B cell (primary cell): Measurements from ENCODE around the gene APPBP2. TPM values are rescaled to one million over a fixed set of nuclear protein-coding genes. Genes with fewer than 3 reads are reported as not detected.

Source experiments
- ATAC-seq: fragments of 200-7000 bp; cut with Tn5 transposase; one replicate; pipeline ENCODE4 v1.10.0; 2021; ENCODE audit warnings: low read depth, mild to moderate bottlenecking, moderate number of reproducible peaks, moderate library complexity
- CTCF ChIA-PET: fragments of 350-600 bp; sonication (Branson Sonifier 250); formaldehyde crosslinking; loops from one replicate; lab custom pipeline; 2021; ENCODE audit warnings: antibody characterized with exemption, inconsistent platforms; lab: Charles Lee
- POLR2A ChIA-PET: fragments of 350-600 bp; sonication (Branson Sonifier 250); formaldehyde crosslinking; loops from one replicate; lab custom pipeline; 2021; ENCODE audit warnings: antibody characterized with exemption; lab: Charles Lee
- DNase-seq: peaks from one replicate; pipeline ENCODE4 v3.0.0; 2013
- H2AFZ ChIP-seq: 2 replicates; pipeline ENCODE4 v1.6.1; 2012; ENCODE audit warnings: mild to moderate bottlenecking, low read depth, low read length; ENCODE audit not compliant: insufficient read depth, poor library complexity, severe bottlenecking
- H3K27ac ChIP-seq, 2 donors: 1 replicate in 1 of 2; 2 replicates in 1 of 2; pipeline ENCODE4 v1.5.1; 2012 to 2013; ENCODE audit warnings: low read length in 2 of 2, mild to moderate bottlenecking in 2 of 2, moderate library complexity in 1 of 2
- H3K27me3 ChIP-seq, 4 experiments: fragments of 200-600 bp in 1 of 4; sonication (generic) in 1 of 4; replicated peaks in 1 of 4; 1 replicate in 2 of 4; 2 replicates in 2 of 4; pipeline versions ENCODE4 v1.6.1 to v1.7.0; 2013 to 2016; ENCODE audit warnings: low read length in 3 of 4, mild to moderate bottlenecking in 2 of 4, mixed read lengths in 1 of 4, moderate library complexity in 1 of 4; ENCODE audit not compliant: insufficient read depth in 4 of 4, control insufficient read depth in 3 of 4; ENCODE audit errors: control extremely low read depth in 1 of 4
- H3K36me3 ChIP-seq, 2 experiments: replicated peaks in 1 of 2; 1 replicate in 1 of 2; 2 replicates in 1 of 2; pipeline versions ENCODE4 v1.6.1 to v1.7.1; 2013; ENCODE audit warnings: low read length in 1 of 2; ENCODE audit not compliant: insufficient read depth in 2 of 2, control insufficient read depth in 1 of 2; ENCODE audit errors: control extremely low read depth in 1 of 2, extremely low read depth in 1 of 2
- H3K4me1 ChIP-seq, 2 donors: fragments of 200-600 bp in 1 of 2; sonication (generic) in 1 of 2; 1 replicate in 1 of 2; 2 replicates in 1 of 2; pipeline versions ENCODE4 v1.5.1 to v1.6.1; 2013 to 2017; ENCODE audit warnings: low read length in 2 of 2; ENCODE audit not compliant: control insufficient read depth in 2 of 2, insufficient read depth in 2 of 2
- H3K4me2 ChIP-seq: replicated peaks from 2 replicates; pipeline ENCODE3; 2012; ENCODE audit warnings: mild to moderate bottlenecking, low read depth, low read length; ENCODE audit not compliant: poor library complexity, severe bottlenecking
- H3K4me3 ChIP-seq, 5 experiments: fragments of 200-600 bp in 1 of 5; sonication (generic) in 1 of 5; 1 replicate in 3 of 5; 2 replicates in 2 of 5; pipeline versions ENCODE4 v1.5.1 to v1.7.0; 2011 to 2016; ENCODE audit warnings: low read length in 4 of 5, mild to moderate bottlenecking in 4 of 5, low read depth in 2 of 5, control low read depth in 1 of 5, moderate library complexity in 1 of 5; ENCODE audit not compliant: insufficient read depth in 1 of 5; ENCODE audit errors: control extremely low read depth in 1 of 5, extremely low read depth in 1 of 5
- H3K79me2 ChIP-seq: fragments of 200-600 bp; sonication (generic); one replicate; pipeline ENCODE4 v1.6.0; 2016; ENCODE audit warnings: low read length; ENCODE audit not compliant: control insufficient read depth, insufficient read depth
- H3K9ac ChIP-seq: fragments of 200-600 bp; sonication (generic); 2 replicates; pipeline ENCODE4 v1.6.1; 2017; ENCODE audit warnings: mild to moderate bottlenecking, low read length, moderate library complexity
- H3K9me3 ChIP-seq, 3 donors: one replicate each; pipeline versions ENCODE4 v1.6.1 to v1.7.1; 2013; ENCODE audit warnings: low read length in 2 of 3; ENCODE audit not compliant: control insufficient read depth in 2 of 3, insufficient read depth in 1 of 3; ENCODE audit errors: control extremely low read depth in 1 of 3
- H4K20me1 ChIP-seq: 2 replicates; pipeline ENCODE4 v1.6.0; 2012; ENCODE audit warnings: mild to moderate bottlenecking, low read length; ENCODE audit not compliant: insufficient read depth, control insufficient read depth, poor library complexity, severe bottlenecking
- H3K27ac Mint-ChIP-seq: one replicate; pipeline ENCODE4 v1.8.0; 2021; ENCODE audit warnings: mixed read lengths
- H3K27me3 Mint-ChIP-seq: one replicate; pipeline ENCODE4 v1.8.0; 2021; ENCODE audit warnings: mixed read lengths
- H3K4me1 Mint-ChIP-seq: one replicate; pipeline ENCODE4 v1.8.0; 2021; ENCODE audit warnings: mixed read lengths
- H3K4me3 Mint-ChIP-seq: one replicate; pipeline ENCODE4 v1.8.0; 2021; ENCODE audit warnings: mixed read lengths
- H3K9me3 Mint-ChIP-seq: one replicate; pipeline ENCODE4 v1.8.0; 2022; ENCODE audit warnings: mixed read lengths; ENCODE audit not compliant: insufficient read depth
- EZH2 ChIP-seq: IDR thresholded peaks from 2 replicates; pipeline ENCODE4 v1.6.1; 2012; ENCODE audit warnings: borderline replicate concordance, low read depth, mild to moderate bottlenecking, moderate library complexity, low read length; ENCODE audit not compliant: insufficient read depth, poor library complexity, severe bottlenecking
- WGBS: methylation state at CpG from one replicate; pipeline ENCODE4 v1.1.5; 2013; ENCODE audit warnings: missing lambda C conversion rate; ENCODE audit not compliant: insufficient coverage; 5-methylcytosine and 5-hydroxymethylcytosine counted together
- intact Hi-C: fragments of 100-400 bp; cut with micrococcal nuclease; formaldehyde crosslinking; loops from one replicate; pipeline ENCODE4 v1.10.0; 2022
- polyA plus RNA-seq: library from polyadenylated mRNA; depleted of rRNA; stranded (reverse); fragments of >200 nt; gene quantifications from 2 replicates; pipeline ENCODE4 v1.2.3, GENCODE V29; 2012
- total RNA-seq, 2 donors: library from RNA; stranded (reverse); fragments of 120-200 nt in 1 of 2; gene quantifications; 1 replicate in 1 of 2; 2 replicates in 1 of 2; pipeline versions ENCODE4 v1.2.3 to v1.2.4, GENCODE V29; 2013 to 2022
- TF ChIP-seq, protein P1 (sequence below): fragments of 200-600 bp; IDR thresholded peaks from one replicate; pipeline ENCODE4 v1.8.0; 2022; ENCODE audit warnings: antibody characterized with exemption, mild to moderate bottlenecking

Gene APPBP2
- total and polyA plus RNA-seq, 2 donors (not counting 1 experiment from before 2014, with no cell fraction given) = 6.3 to 38.8 TPM

DNA sequence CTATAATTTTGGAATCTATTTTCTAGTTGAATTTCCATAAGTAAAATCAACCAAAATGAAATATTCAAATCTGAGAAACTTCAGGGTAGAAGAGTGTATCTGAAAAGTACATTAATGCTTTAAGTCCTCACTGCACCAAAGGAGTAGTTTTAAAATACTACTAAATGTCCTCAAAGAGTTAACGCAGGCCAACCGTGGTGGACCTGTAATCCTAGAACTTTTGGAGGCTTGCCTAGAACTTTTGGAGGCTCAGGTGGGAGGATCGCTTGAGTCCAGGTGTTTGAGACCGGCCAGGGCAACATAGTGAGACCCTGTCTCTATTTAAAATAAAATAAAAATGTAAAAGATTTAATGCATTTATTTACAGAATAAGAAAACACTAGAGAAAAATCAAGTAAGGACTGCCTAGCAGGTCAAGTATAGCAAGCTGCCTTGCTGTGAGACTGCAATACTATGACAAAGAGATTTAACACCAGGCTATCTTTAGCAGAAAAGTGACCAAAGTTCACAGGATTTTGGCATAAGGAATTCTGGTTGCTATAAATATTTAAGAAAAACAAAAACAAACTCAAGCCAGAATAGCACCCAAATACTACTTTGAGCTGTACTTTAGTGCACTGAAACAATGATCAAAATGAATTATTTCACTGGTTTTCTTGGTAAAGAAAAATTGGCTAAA lies 62.7 kb downstream of the APPBP2 start:
- Histone ChIP-seq H3K27ac (no peak overlapping the region), H3K27me3 (no peaks in the 10 kb centered on the region), H3K4me2 (no peak overlapping the region), H3K9ac (no peak overlapping the region), H3K9me3 (no peaks in the 10 kb centered on the region), H3K36me3 (peaks cover 0 to 64% of the 10 kb centered on the region in 2 experiments), H2AFZ (no peak overlapping the region), H3K4me1 (no peaks in the 10 kb centered on the region), H4K20me1 (no peaks in the 10 kb centered on the region), H3K4me3 (no peak overlapping the region), H3K79me2 (no peaks in the 10 kb centered on the region)
- no peak for DNase-seq
- ChIA-PET POLR2A (no interaction called here), CTCF (interaction anchor here (1.0 to 1.4 kb wide), 2 partner anchors 63 to 175 kb away, joined by 3 to 4 read pairs; no protein-coding TSS in a partner anchor)
- intact Hi-C loops = no loop called here
- ATAC-seq = no peak
- no peaks in the 10 kb centered on the region for H3K9me3 Mint-ChIP-seq
- no peaks in the 10 kb centered on the region for H3K4me1 Mint-ChIP-seq
- WGBS = no CpG with 5 or more reads among the region's 4 CpGs
- H3K27ac Mint-ChIP-seq = no peak overlapping the region
- no peaks in the 10 kb centered on the region for H3K27me3 Mint-ChIP-seq
- TF ChIP-seq, protein P1, sequence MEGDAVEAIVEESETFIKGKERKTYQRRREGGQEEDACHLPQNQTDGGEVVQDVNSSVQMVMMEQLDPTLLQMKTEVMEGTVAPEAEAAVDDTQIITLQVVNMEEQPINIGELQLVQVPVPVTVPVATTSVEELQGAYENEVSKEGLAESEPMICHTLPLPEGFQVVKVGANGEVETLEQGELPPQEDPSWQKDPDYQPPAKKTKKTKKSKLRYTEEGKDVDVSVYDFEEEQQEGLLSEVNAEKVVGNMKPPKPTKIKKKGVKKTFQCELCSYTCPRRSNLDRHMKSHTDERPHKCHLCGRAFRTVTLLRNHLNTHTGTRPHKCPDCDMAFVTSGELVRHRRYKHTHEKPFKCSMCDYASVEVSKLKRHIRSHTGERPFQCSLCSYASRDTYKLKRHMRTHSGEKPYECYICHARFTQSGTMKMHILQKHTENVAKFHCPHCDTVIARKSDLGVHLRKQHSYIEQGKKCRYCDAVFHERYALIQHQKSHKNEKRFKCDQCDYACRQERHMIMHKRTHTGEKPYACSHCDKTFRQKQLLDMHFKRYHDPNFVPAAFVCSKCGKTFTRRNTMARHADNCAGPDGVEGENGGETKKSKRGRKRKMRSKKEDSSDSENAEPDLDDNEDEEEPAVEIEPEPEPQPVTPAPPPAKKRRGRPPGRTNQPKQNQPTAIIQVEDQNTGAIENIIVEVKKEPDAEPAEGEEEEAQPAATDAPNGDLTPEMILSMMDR = no peak
- no peak for TF ChIP-seq EZH2
- H3K4me3 Mint-ChIP-seq = no peak overlapping the region

GRCh38 chr17:60461584-60461983 lies 64.5 kb downstream of the APPBP2 start:
- no peaks in the 10 kb centered on the region for H3K79me2 ChIP-seq
- no peak overlapping the region for H3K4me3 ChIP-seq
- no peaks in the 10 kb centered on the region for H3K4me1 ChIP-seq
- H3K27me3 ChIP-seq = no peaks in the 10 kb centered on the region
- H3K4me2 ChIP-seq = no peak overlapping the region
- no peak for ATAC-seq
- no peak overlapping the region for H3K9ac ChIP-seq
- CTCF ChIA-PET = no interaction called here
- Mint-ChIP-seq H3K27ac (no peak overlapping the region), H3K4me3 (no peak overlapping the region), H3K27me3 (no peaks in the 10 kb centered on the region), H3K9me3 (no peaks in the 10 kb centered on the region), H3K4me1 (no peaks in the 10 kb centered on the region)
- POLR2A ChIA-PET = no interaction called here
- H2AFZ ChIP-seq = no peak overlapping the region
- intact Hi-C loops = no loop called here
- H3K27ac ChIP-seq = no peak overlapping the region
- TF ChIP-seq, protein P1 = no peak
- no peak for TF ChIP-seq EZH2
- no CpG with 5 or more reads among the region's 1 CpG for WGBS
- DNase-seq = no peak
- H3K9me3 ChIP-seq = no peaks in the 10 kb centered on the region
- H4K20me1 ChIP-seq = no peaks in the 10 kb centered on the region
- peaks cover 0 to 67% of the 10 kb centered on the region in 2 experiments for H3K36me3 ChIP-seq
